Fibroblast of villous mesenchyme (primary cell): ENCODE data around the gene C2CD3. TPM values are rescaled to one million over a fixed set of nuclear protein-coding genes. Genes with fewer than 3 reads are reported as not detected.
"Not testable (repeated sequence)": the region's sequence is repeated elsewhere in the genome, so short reads cannot be mapped to it uniquely, and the experiment has no call there.

Experiments
- DNase-seq: peaks from one replicate; pipeline ENCODE4 v3.0.0-alpha.2; 2010; ENCODE audit warnings: low read depth
- H3K4me3 ChIP-seq: 2 replicates; pipeline ENCODE4 v1.5.1; 2011; ENCODE audit warnings: low read depth, mild to moderate bottlenecking, low read length
- CTCF ChIP-seq: IDR thresholded peaks from 2 replicates; pipeline ENCODE4 v1.5.1; 2012; ENCODE audit warnings: low read depth, mild to moderate bottlenecking, low read length; ENCODE audit not compliant: insufficient read depth
- total RNA-seq: library from RNA; depleted of rRNA; stranded (reverse); fragments of >200 nt; gene quantifications from 2 replicates; pipeline ENCODE4 v1.2.3, GENCODE V29; 2012

Gene C2CD3
- total RNA-seq, 1 donor, result 54.4 TPM

GRCh38 chr11:74153224-74153623, 17.6 kb downstream of the C2CD3 start:
- H3K4me3 ChIP-seq, result no peak overlapping the region
- no peak for DNase-seq
- no peak for TF ChIP-seq CTCF

GRCh38 chr11:74147199-74147929, 23.4 kb downstream of the C2CD3 start:
- TF ChIP-seq CTCF, result no peak
- DNase-seq, result peak; percentile 67
- H3K4me3 ChIP-seq, result no peak overlapping the region

GRCh38 chr11:74144592-74144991, 26.2 kb downstream of the C2CD3 start:
- no peak overlapping the region for H3K4me3 ChIP-seq
- no peak for TF ChIP-seq CTCF
- no peak for DNase-seq

- DNase-seq, result no peak
- TF ChIP-seq CTCF, result no peak
These were observed 28.2 kb downstream of the C2CD3 start for GRCh38 chr11:74142624-74143023.

GRCh38 chr11:74141908-74142307, 28.9 kb downstream of the C2CD3 start:
- no peak for TF ChIP-seq CTCF
- DNase-seq, result no peak
- H3K4me3 ChIP-seq, result no peak overlapping the region

More at GRCh38 chr11:74142624-74143023, 28.2 kb downstream of the C2CD3 start:
- no peak overlapping the region for H3K4me3 ChIP-seq

- no peak for DNase-seq
- H3K4me3 ChIP-seq, result no peak overlapping the region
- no peak for TF ChIP-seq CTCF
These were observed 29.5 kb downstream of the C2CD3 start for GRCh38 chr11:74141241-74141695.

- DNase-seq, H3K4me3 ChIP-seq: not testable (repeated sequence)
These were observed 30.8 kb downstream of the C2CD3 start for GRCh38 chr11:74139919-74140431.
